Large intestine (tissue), 3 donors: ENCODE measurements around the gene RASSF7. TPM values are rescaled to one million over a fixed set of nuclear protein-coding genes. Genes with fewer than 3 reads are reported as not detected.

ENCODE experiments used
- DNase-seq, 2 donors: peaks; one replicate each; pipeline versions ENCODE4 v3.0.0 to v3.0.0-alpha.2; 2013
- H3K27ac ChIP-seq: one replicate; pipeline ENCODE4 v1.5.1; 2013; ENCODE audit warnings: low read length
- H3K27me3 ChIP-seq: 2 replicates; pipeline ENCODE4 v1.6.1; 2013; ENCODE audit warnings: low read length; ENCODE audit not compliant: control insufficient read depth, insufficient read depth
- H3K36me3 ChIP-seq: 2 replicates; pipeline ENCODE4 v1.6.1; 2013; ENCODE audit warnings: low read length; ENCODE audit not compliant: control insufficient read depth, insufficient read depth
- H3K4me1 ChIP-seq: one replicate; pipeline ENCODE4 v1.6.1; 2013; ENCODE audit warnings: low read length; ENCODE audit not compliant: control insufficient read depth, insufficient read depth
- H3K4me3 ChIP-seq: one replicate; pipeline ENCODE4 v1.5.1; 2013; ENCODE audit warnings: low read length
- H3K9me3 ChIP-seq: one replicate; pipeline ENCODE4 v1.6.1; 2013; ENCODE audit warnings: mild to moderate bottlenecking, low read depth, low read length, moderate library complexity; ENCODE audit not compliant: control insufficient read depth
- WGBS: methylation state at CpG from one replicate; pipeline ENCODE4 v1.1.5; 2013; ENCODE audit warnings: low lambda C conversion rate; ENCODE audit not compliant: insufficient coverage; 5-methylcytosine and 5-hydroxymethylcytosine counted together
- polyA plus RNA-seq: library from polyadenylated mRNA; unstranded; fragments of 120-200 nt; gene quantifications from one replicate; pipeline ENCODE4 v1.2.1, GENCODE V29; 2013

RASSF7 gene
- polyA plus RNA-seq, 1 donor = 45.4 TPM

GRCh38 chr11:559712-560304 lies 962 bp upstream of the RASSF7 start:
- DNase-seq = peak in 1 of 2 donors; percentile 39
- Histone ChIP-seq H3K4me3 (peak overlapping the region; percentile 74), H3K36me3 (peaks cover 23% of the 10 kb centered on the region), H3K27ac (peak overlapping the region; percentile 95), H3K9me3 (peaks cover 5% of the 10 kb centered on the region), H3K27me3 (peaks cover 42% of the 10 kb centered on the region), H3K4me1 (peaks cover 23% of the 10 kb centered on the region)
- WGBS = 100% methylated on average over 1 of the region's 18 CpGs

DNA sequence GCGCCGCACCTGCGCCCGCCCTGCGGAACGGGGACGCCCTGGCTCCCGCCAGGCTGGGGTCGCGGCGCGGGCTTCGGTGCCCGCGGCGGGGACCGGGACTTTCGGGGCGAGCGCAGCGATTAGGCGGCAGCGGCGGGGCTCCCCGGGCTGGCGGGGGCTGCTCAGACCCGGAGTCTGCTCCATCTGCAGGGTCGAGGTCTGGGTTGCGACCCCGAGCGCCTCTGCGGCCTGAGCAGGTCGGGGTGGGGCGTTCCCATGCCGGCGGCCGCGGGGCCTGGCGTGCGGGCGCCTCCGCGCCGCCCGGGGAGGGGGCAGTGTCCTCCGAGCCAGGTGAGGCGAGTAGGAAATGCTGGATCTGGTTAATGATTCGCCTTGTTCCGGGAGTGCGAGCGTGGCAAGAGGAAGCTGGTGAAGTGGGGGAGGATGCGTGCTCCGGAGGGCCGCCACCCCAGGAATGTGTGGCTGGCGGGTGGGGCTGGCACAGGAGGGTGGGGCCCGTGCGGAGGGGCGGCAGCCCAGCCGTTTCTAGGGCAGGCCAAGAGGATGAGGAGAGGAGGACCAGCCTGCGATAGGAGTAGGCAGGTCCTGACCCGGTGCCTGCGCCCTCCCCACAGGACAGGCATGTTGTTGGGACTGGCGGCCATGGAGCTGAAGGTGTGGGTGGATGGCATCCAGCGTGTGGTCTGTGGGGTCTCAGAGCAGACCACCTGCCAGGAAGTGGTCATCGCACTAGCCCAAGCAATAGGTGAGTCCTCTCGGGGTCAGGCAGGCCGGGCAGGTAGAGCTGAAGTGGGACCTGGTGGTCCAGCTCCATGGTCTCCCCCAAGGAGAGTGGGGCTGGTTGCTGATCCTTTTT lies 606 bp downstream of the RASSF7 start:
- Histone ChIP-seq H3K4me1 (peaks cover 23% of the 10 kb centered on the region), H3K4me3 (peak overlapping the region; percentile 58), H3K9me3 (peaks cover 2% of the 10 kb centered on the region), H3K27ac (peak overlapping the region; percentile 81), H3K36me3 (peaks cover 23% of the 10 kb centered on the region), H3K27me3 (peaks cover 30% of the 10 kb centered on the region)
- peak; percentile 95 to 97 for DNase-seq
- no CpG with 5 or more reads among the region's 67 CpGs for WGBS

GRCh38 chr11:562046-562645 lies 1.4 kb downstream of the RASSF7 start:
- H3K4me3 ChIP-seq = peak overlapping the region; percentile 58
- H3K27ac ChIP-seq = peak overlapping the region; percentile 77
- peaks cover 22% of the 10 kb centered on the region for H3K27me3 ChIP-seq
- peaks cover 23% of the 10 kb centered on the region for H3K4me1 ChIP-seq
- no CpG with 5 or more reads among the region's 29 CpGs for WGBS
- no peaks in the 10 kb centered on the region for H3K9me3 ChIP-seq
- peaks cover 23% of the 10 kb centered on the region for H3K36me3 ChIP-seq
- DNase-seq = no peak

- Histone ChIP-seq H3K27me3 (peaks cover 11% of the 10 kb centered on the region), H3K9me3 (no peaks in the 10 kb centered on the region), H3K4me3 (no peak overlapping the region), H3K4me1 (peaks cover 26% of the 10 kb centered on the region), H3K27ac (no peak overlapping the region), H3K36me3 (peaks cover 23% of the 10 kb centered on the region)
- no CpG with 5 or more reads among the region's 18 CpGs for WGBS
- no peak for DNase-seq
These were observed 2.5 kb downstream of the RASSF7 start for GRCh38 chr11:563066-563811.

GRCh38 chr11:563812-564578 lies 3.2 kb downstream of the RASSF7 start:
- no peak overlapping the region for H3K27ac ChIP-seq
- DNase-seq = no peak
- peaks cover 7% of the 10 kb centered on the region for H3K27me3 ChIP-seq
- no peaks in the 10 kb centered on the region for H3K9me3 ChIP-seq
- peaks cover 23% of the 10 kb centered on the region for H3K36me3 ChIP-seq
- no CpG with 5 or more reads among the region's 12 CpGs for WGBS
- H3K4me3 ChIP-seq = no peak overlapping the region
- H3K4me1 ChIP-seq = peaks cover 25% of the 10 kb centered on the region

DNA sequence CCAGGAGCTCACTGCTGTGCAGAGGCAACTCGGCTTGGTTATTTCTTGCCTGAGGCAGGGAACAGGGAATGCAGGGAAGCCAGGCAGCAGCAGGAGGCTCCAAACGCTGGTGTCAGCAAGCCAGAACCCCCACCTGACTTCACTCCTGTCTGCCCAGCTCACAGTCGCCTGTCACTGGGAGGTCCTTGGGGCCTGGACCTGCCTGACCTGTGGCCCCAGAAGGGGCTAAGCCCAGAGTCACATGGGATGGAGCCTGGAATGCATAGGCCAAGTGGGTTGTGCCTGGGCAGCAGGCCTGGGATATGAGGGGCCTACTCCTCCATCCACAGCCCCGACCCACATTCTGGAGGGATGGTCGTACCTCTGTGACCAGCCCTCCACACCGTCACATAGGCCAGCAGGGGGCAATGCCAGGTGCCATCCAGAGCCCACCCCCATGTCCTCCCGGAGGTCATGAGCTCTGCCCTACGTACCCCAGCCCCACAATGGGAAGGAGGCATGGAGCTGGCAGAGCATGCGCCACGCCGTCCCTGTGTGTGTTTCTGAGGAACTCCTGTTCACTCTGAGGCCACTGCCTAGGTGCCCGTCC lies 5.2 kb downstream of the RASSF7 start:
- no CpG with 5 or more reads among the region's 12 CpGs for WGBS
- H3K36me3 ChIP-seq = peaks cover 23% of the 10 kb centered on the region
- peaks cover 21% of the 10 kb centered on the region for H3K4me1 ChIP-seq
- no peak overlapping the region for H3K4me3 ChIP-seq
- H3K9me3 ChIP-seq = no peaks in the 10 kb centered on the region
- H3K27me3 ChIP-seq = peaks cover 9% of the 10 kb centered on the region
- DNase-seq = no peak
- no peak overlapping the region for H3K27ac ChIP-seq

GRCh38 chr11:567011-567628 lies 6.3 kb downstream of the RASSF7 start:
- DNase-seq = no peak
- Histone ChIP-seq H3K27me3 (peaks cover 13% of the 10 kb centered on the region), H3K9me3 (no peaks in the 10 kb centered on the region), H3K36me3 (peaks cover 21% of the 10 kb centered on the region), H3K27ac (no peak overlapping the region), H3K4me1 (peaks cover 15% of the 10 kb centered on the region), H3K4me3 (no peak overlapping the region)
- 90% methylated on average over 2 of the region's 18 CpGs for WGBS

GRCh38 chr11:567629-568292 lies 7.0 kb downstream of the RASSF7 start:
- Histone ChIP-seq H3K36me3 (peaks cover 15% of the 10 kb centered on the region), H3K4me1 (peaks cover 11% of the 10 kb centered on the region), H3K27me3 (peaks cover 13% of the 10 kb centered on the region), H3K27ac (no peak overlapping the region), H3K9me3 (no peaks in the 10 kb centered on the region), H3K4me3 (peak overlapping the region; percentile 41)
- DNase-seq = no peak
- no CpG with 5 or more reads among the region's 41 CpGs for WGBS
